ENCODE data around the gene BAX. TPM values are rescaled to one million over a fixed set of nuclear protein-coding genes. Genes with fewer than 3 reads are reported as not detected.

The BAX gene
- total and polyA plus RNA-seq, 2 of the 4 experiments (the other 2 are of a cell fraction): 23.3 to 169 TPM

DNA sequence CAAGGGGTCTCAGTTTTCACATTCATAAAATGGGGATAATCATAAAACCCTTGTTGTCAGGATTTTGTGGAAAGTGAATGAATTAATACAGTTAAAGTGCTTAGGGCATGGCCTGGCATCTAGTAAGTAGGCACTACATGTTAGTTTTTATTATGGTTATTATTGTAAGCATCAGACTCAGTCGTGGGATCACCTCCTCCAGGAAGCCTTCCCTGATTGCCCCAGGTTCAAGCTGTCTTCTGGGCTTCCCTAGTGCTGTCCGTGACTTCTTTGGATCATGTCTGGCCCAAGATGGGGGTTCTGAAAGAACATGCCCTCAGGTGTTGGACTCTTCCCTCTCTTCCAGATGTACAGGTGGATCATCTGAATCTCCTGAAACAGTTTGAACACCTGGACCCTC lies 43.9 kb upstream of the BAX start:
- ATAC-seq (ENCODE audit: low read depth) (no peak), DNase-seq (no peak)
- WGBS, 2 experiments (ENCODE audit: extremely low coverage in 2 of 2, insufficient read length in 1 of 2): 100% methylated on average over 1 of the region's 2 CpGs; no CpG with 5 or more reads in 1 of the 2 experiments
- no peaks in the 10 kb centered on the region for H3K9me1 ChIP-seq (ENCODE audit: insufficient read depth, low read length)
- POLR2A ChIA-PET (ENCODE audit: unreplicated experiment): no interaction called here
- H2BK120ac ChIP-seq (ENCODE audit: low read depth, low read length): no peak overlapping the region
- H2AK5ac ChIP-seq (ENCODE audit: low read depth, low read length): no peak overlapping the region
- no peak overlapping the region for H2AK9ac ChIP-seq (replicated peaks; ENCODE audit: low read depth, low read length, poor library complexity)
- in situ Hi-C loops (cut with MboI; ENCODE audit: low sequenced_read_pairs): no loop called here
- H2BK20ac ChIP-seq (ENCODE audit: low read depth, low read length): no peak overlapping the region
- H3K23ac ChIP-seq (ENCODE audit: low read depth, low read length): no peak overlapping the region
- peaks cover 0 to 15% of the 10 kb centered on the region in 2 experiments; a peak in 2 of 4 replicates for H3K79me1 ChIP-seq (ENCODE audit: low read depth in 1 of 2, low read length in 2 of 2)
- TF ChIP-seq, protein P1, sequence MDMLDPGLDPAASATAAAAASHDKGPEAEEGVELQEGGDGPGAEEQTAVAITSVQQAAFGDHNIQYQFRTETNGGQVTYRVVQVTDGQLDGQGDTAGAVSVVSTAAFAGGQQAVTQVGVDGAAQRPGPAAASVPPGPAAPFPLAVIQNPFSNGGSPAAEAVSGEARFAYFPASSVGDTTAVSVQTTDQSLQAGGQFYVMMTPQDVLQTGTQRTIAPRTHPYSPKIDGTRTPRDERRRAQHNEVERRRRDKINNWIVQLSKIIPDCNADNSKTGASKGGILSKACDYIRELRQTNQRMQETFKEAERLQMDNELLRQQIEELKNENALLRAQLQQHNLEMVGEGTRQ (IDR thresholded peaks at IDR 0.05; ENCODE audit: low read depth, low read length): no peak
- TF ChIP-seq BHLHE40 (IDR thresholded peaks at IDR 0.05; ENCODE audit: low read depth, low read length) (no peak), RCOR1 (IDR thresholded peaks at IDR 0.05; ENCODE audit: insufficient replicate concordance, low read length) (no peak), SMC3 (IDR thresholded peaks at IDR 0.05; ENCODE audit: low read depth, low read length) (no peak), CEBPB (IDR thresholded peaks at IDR 0.05; ENCODE audit: low read depth, low read length) (no peak), MXI1 (IDR thresholded peaks at IDR 0.05; ENCODE audit: borderline replicate concordance, low read depth, low read length) (no peak), RAD21 (IDR thresholded peaks at IDR 0.05; ENCODE audit: low read length) (no peak), RFX5 (IDR thresholded peaks at IDR 0.05; ENCODE audit: low read depth, low read length) (no peak), CHD1 (IDR thresholded peaks at IDR 0.05; ENCODE audit: low read depth, low read length) (no peak), MAZ (IDR thresholded peaks at IDR 0.05; ENCODE audit: borderline replicate concordance, low read depth, low read length) (no peak)
- no peak overlapping the region for H2BK15ac ChIP-seq (ENCODE audit: low read depth, low read length)
- BruUV-seq (replicated peaks): no TSS peak
- no peak overlapping the region for H2BK5ac ChIP-seq (ENCODE audit: low read depth, low read length, poor library complexity, severe bottlenecking)
- H3K18ac ChIP-seq (ENCODE audit: low read depth, low read length): no peak overlapping the region
- peaks cover 57% of the 10 kb centered on the region for H3K36me3 ChIP-seq (ENCODE audit: control insufficient read depth, insufficient read depth, low read length)
- intact Hi-C loops (cut with micrococcal nuclease): no loop called here
- H3K56ac ChIP-seq (ENCODE audit: extremely low read depth, insufficient read depth, low read length): no peak overlapping the region
- H4K8ac ChIP-seq (ENCODE audit: low read depth in 2 of 2, low read length in 2 of 2): no peak overlapping the region
- H4K91ac ChIP-seq (ENCODE audit: insufficient read depth, low read depth, low read length): no peak overlapping the region
- no peak overlapping the region for H3K4me2 ChIP-seq (ENCODE audit: low read depth, low read length)
- no peak overlapping the region for H3K27ac ChIP-seq (ENCODE audit: insufficient read depth, low read length)
- no peak overlapping the region for H3K4me3 ChIP-seq (ENCODE audit: insufficient read depth, low read depth, low read length)
- no peak overlapping the region for H3K4ac ChIP-seq (ENCODE audit: low read depth, low read length)
- H3K4me1 ChIP-seq (ENCODE audit: control insufficient read depth, insufficient read depth, low read length): no peaks in the 10 kb centered on the region
- no peak overlapping the region for H3K9ac ChIP-seq (ENCODE audit: low read depth, low read length)
- H4K5ac ChIP-seq (ENCODE audit: low read depth, low read length): no peak overlapping the region
- H3K9me3 ChIP-seq (ENCODE audit: control insufficient read depth, insufficient read depth, low read length): no peaks in the 10 kb centered on the region
- CTCF ChIA-PET: no interaction called here
- dilution Hi-C loops (cut with HindIII; ENCODE audit: low sequenced_read_pairs, unreplicated experiment): no loop called here
- H4K20me1 ChIP-seq (ENCODE audit: insufficient read depth, low read length): no peaks in the 10 kb centered on the region
- H3K14ac ChIP-seq (replicated peaks; ENCODE audit: low read depth, low read length): no peak overlapping the region
- H3K27me3 ChIP-seq (ENCODE audit: control insufficient read depth, insufficient read depth, low read length): no peaks in the 10 kb centered on the region
- H2AFZ ChIP-seq (replicated peaks; ENCODE audit: low read length, poor library complexity): no peak overlapping the region

Measured in IMR-90 (cell line).